Neuronal stem cell (in vitro differentiated cells): ENCODE results near the gene LYPLA2.
A peak's percentile ranks its signal among the peaks of the same experiment; 100 is the strongest.

Experiments
- DNase-seq: peaks from one replicate; pipeline ENCODE4 v3.0.0-alpha.2; 2013; ENCODE audit warnings: low spot score
- H2AFZ ChIP-seq: one replicate; pipeline ENCODE4 v1.6.1; 2013; ENCODE audit warnings: mild to moderate bottlenecking, low read length, inconsistent platforms
- H2AK5ac ChIP-seq: 2 replicates; pipeline ENCODE4 v1.6.1; 2013; ENCODE audit warnings: low read depth, mild to moderate bottlenecking, inconsistent platforms, low read length, moderate library complexity, mixed read lengths
- H2BK120ac ChIP-seq: 2 replicates; pipeline ENCODE4 v1.6.1; 2013; ENCODE audit warnings: low read depth, mild to moderate bottlenecking, inconsistent platforms, low read length, moderate library complexity, mixed read lengths
- H2BK12ac ChIP-seq: one replicate; pipeline ENCODE4 v1.6.1; 2013; ENCODE audit warnings: low read length, inconsistent platforms
- H2BK15ac ChIP-seq: 2 replicates; pipeline ENCODE4 v1.6.1; 2013; ENCODE audit warnings: mild to moderate bottlenecking, low read length, inconsistent platforms, mixed read lengths
- H2BK5ac ChIP-seq: one replicate; pipeline ENCODE4 v1.6.1; 2013; ENCODE audit warnings: inconsistent platforms, mild to moderate bottlenecking, low read length, moderate library complexity
- H3K14ac ChIP-seq: one replicate; pipeline ENCODE4 v1.6.1; 2013; ENCODE audit warnings: low read length, inconsistent platforms
- H3K18ac ChIP-seq: 2 replicates; pipeline ENCODE4 v1.6.1; 2013; ENCODE audit warnings: low read length, inconsistent platforms
- H3K23ac ChIP-seq: 2 replicates; pipeline ENCODE4 v1.6.1; 2013; ENCODE audit warnings: low read depth, mild to moderate bottlenecking, mixed read lengths, low read length, inconsistent platforms; ENCODE audit not compliant: poor library complexity
- H3K27ac ChIP-seq: replicated peaks from 3 replicates; pipeline ENCODE4 v1.5.1; 2013; ENCODE audit warnings: low read length, inconsistent platforms
- H3K27me3 ChIP-seq, 3 experiments: 2 replicates each; pipeline ENCODE4 v1.6.1; 2013; ENCODE audit warnings: low read length in 3 of 3, mild to moderate bottlenecking in 2 of 3, inconsistent platforms in 1 of 3, low read depth in 1 of 3, mixed read lengths in 1 of 3, moderate library complexity in 1 of 3; ENCODE audit not compliant: control insufficient read depth in 3 of 3, insufficient read depth in 3 of 3
- H3K36me3 ChIP-seq, 2 donors: replicated peaks in 1 of 2; 2 replicates each; pipeline ENCODE4 v1.6.1; 2013; ENCODE audit warnings: low read length in 2 of 2; ENCODE audit not compliant: control insufficient read depth in 2 of 2, insufficient read depth in 2 of 2
- H3K4ac ChIP-seq: 2 replicates; pipeline ENCODE4 v1.6.1; 2013; ENCODE audit warnings: inconsistent platforms, mild to moderate bottlenecking, low read length, moderate library complexity
- H3K4me1 ChIP-seq, 2 donors: 1 replicate in 1 of 2; 2 replicates in 1 of 2; pipeline ENCODE4 v1.6.1; 2013; ENCODE audit warnings: low read length in 2 of 2, low read depth in 1 of 2; ENCODE audit not compliant: control insufficient read depth in 2 of 2, insufficient read depth in 1 of 2
- H3K4me2 ChIP-seq: one replicate; pipeline ENCODE4 v1.6.1; 2013; ENCODE audit warnings: mild to moderate bottlenecking, low read length, inconsistent platforms; ENCODE audit not compliant: insufficient read depth, poor library complexity, severe bottlenecking
- H3K4me3 ChIP-seq, 2 donors: 2 replicates each; pipeline ENCODE4 v1.5.1; 2013; ENCODE audit warnings: low read length in 2 of 2, mild to moderate bottlenecking in 2 of 2, inconsistent platforms in 1 of 2, moderate library complexity in 1 of 2
- H3K79me1 ChIP-seq: one replicate; pipeline ENCODE4 v1.6.1; 2013; ENCODE audit warnings: low read depth, mild to moderate bottlenecking, inconsistent platforms, low read length, moderate library complexity
- H3K9ac ChIP-seq: one replicate; pipeline ENCODE4 v1.6.1; 2013; ENCODE audit warnings: mild to moderate bottlenecking, low read depth, low read length, inconsistent platforms; ENCODE audit not compliant: poor library complexity
- H3K9me3 ChIP-seq, 2 donors: replicated peaks in 1 of 2; 2 replicates each; pipeline versions ENCODE3 to v1.6.1; 2013; ENCODE audit warnings: low read length in 2 of 2, mild to moderate bottlenecking in 2 of 2, inconsistent platforms in 1 of 2, low read depth in 1 of 2, mixed read lengths in 1 of 2, moderate library complexity in 1 of 2; ENCODE audit not compliant: control insufficient read depth in 2 of 2, insufficient read depth in 1 of 2
- H4K8ac ChIP-seq: one replicate; pipeline ENCODE4 v1.6.1; 2013; ENCODE audit warnings: low read depth, mild to moderate bottlenecking, inconsistent platforms, low read length, moderate library complexity
- H4K91ac ChIP-seq: one replicate; pipeline ENCODE4 v1.6.1; 2013; ENCODE audit warnings: low read length, low read depth, mild to moderate bottlenecking, inconsistent platforms; ENCODE audit not compliant: poor library complexity
- WGBS, 2 donors: extraction: QIAGEN DNeasy Blood & Tissue Kit; methylation state at CpG; one replicate each; pipeline ENCODE4 v1.1.7; 2013; ENCODE audit warnings: missing lambda C conversion rate in 2 of 2, mixed read lengths in 1 of 2; ENCODE audit not compliant: insufficient read length in 2 of 2, insufficient replicate concordance in 1 of 2; ENCODE audit errors: extremely low coverage in 2 of 2; 5-methylcytosine and 5-hydroxymethylcytosine counted together

Gene LYPLA2

DNA sequence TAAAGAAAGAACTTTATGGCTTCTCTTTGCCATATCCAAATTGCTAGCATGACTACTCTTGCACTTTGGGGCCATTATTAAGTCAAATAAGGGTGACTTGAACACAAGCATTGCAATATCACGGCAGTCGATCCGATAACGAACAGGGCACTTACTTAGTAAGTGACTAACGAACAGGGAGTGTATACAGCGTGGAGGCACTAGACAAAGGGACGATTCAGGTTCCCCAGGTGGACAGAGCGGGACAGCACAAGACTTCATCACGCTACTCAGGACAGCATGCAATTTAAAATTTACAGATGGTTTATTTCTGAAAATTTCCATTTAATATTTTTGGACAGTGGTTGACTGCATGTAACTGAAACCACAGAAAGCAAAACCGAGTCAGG, 18.1 kb upstream of the LYPLA2 start:
- Histone ChIP-seq H2BK120ac (no peak overlapping the region), H2BK12ac (no peak overlapping the region), H3K27ac (no peak overlapping the region), H3K4me1 (peaks cover 0 to 2% of the 10 kb centered on the region in 2 donors), H3K27me3 (no peaks in the 10 kb centered on the region), H4K8ac (no peak overlapping the region), H3K9ac (no peak overlapping the region), H3K18ac (no peak overlapping the region), H2BK15ac (no peak overlapping the region), H3K4me3 (no peak overlapping the region), H3K23ac (no peak overlapping the region), H2AFZ (no peak overlapping the region), H3K4ac (no peak overlapping the region), H3K36me3 (peaks cover 3 to 29% of the 10 kb centered on the region in 2 donors), H3K9me3 (no peaks in the 10 kb centered on the region), H4K91ac (no peak overlapping the region), H3K4me2 (no peak overlapping the region), H2BK5ac (no peak overlapping the region), H2AK5ac (no peak overlapping the region), H3K79me1 (no peaks in the 10 kb centered on the region), H3K14ac (no peak overlapping the region)
- no CpG with 5 or more reads among the region's 10 CpGs for WGBS, 2 donors
- no peak for DNase-seq

GRCh38 chr1:23774174-23774880, 16.6 kb upstream of the LYPLA2 start:
- H2BK120ac ChIP-seq: no peak overlapping the region
- no peaks in the 10 kb centered on the region for H3K9me3 ChIP-seq
- no peak overlapping the region for H2BK5ac ChIP-seq
- H3K4me2 ChIP-seq: no peak overlapping the region
- H3K4me1 ChIP-seq: peaks cover 3 to 8% of the 10 kb centered on the region in 2 donors
- H2AK5ac ChIP-seq: no peak overlapping the region
- no peak overlapping the region for H4K8ac ChIP-seq
- no peak overlapping the region for H3K14ac ChIP-seq
- no peak overlapping the region for H3K4me3 ChIP-seq
- peaks cover 3 to 16% of the 10 kb centered on the region in 2 donors for H3K36me3 ChIP-seq
- H3K9ac ChIP-seq: no peak overlapping the region
- no peak overlapping the region for H4K91ac ChIP-seq
- H3K27me3 ChIP-seq: no peaks in the 10 kb centered on the region
- H3K79me1 ChIP-seq: peaks cover 2% of the 10 kb centered on the region
- H2BK12ac ChIP-seq: no peak overlapping the region
- H3K4ac ChIP-seq: no peak overlapping the region
- no peak overlapping the region for H3K18ac ChIP-seq
- WGBS, 2 donors: no CpG with 5 or more reads among the region's 6 CpGs
- no peak overlapping the region for H3K23ac ChIP-seq
- H2AFZ ChIP-seq: no peak overlapping the region
- H2BK15ac ChIP-seq: no peak overlapping the region
- DNase-seq: no peak
- no peak overlapping the region for H3K27ac ChIP-seq

- H2AFZ ChIP-seq: no peak overlapping the region
- peaks cover 2% of the 10 kb centered on the region for H3K79me1 ChIP-seq
These were observed 14.7 kb upstream of the LYPLA2 start for GRCh38 chr1:23776217-23776616.

GRCh38 chr1:23777979-23778814, 12.7 kb upstream of the LYPLA2 start, which contains the start of gene PITHD1:
Gene PITHD1, plus strand, starts transcription at chr1:23778418. Its CDS starts 98 bp downstream, at chr1:23778516.
- WGBS, 2 donors: no CpG with 5 or more reads among the region's 91 CpGs
- H3K9me3 ChIP-seq: no peaks in the 10 kb centered on the region
- peak within 1 kb of the TSS; percentile 61 to 97 for H3K4me3 ChIP-seq
- H3K14ac ChIP-seq: no peak within 1 kb of the TSS
- H3K27me3 ChIP-seq: no peaks in the 10 kb centered on the region
- H2BK12ac ChIP-seq: no peak within 1 kb of the TSS
- peaks cover 3 to 36% of the 10 kb centered on the region in 2 donors for H3K36me3 ChIP-seq
- no peak within 1 kb of the TSS for H3K4ac ChIP-seq
- peak within 1 kb of the TSS; percentile 12 for H4K91ac ChIP-seq
- no peak within 1 kb of the TSS for H2AK5ac ChIP-seq
- H3K4me2 ChIP-seq: peak within 1 kb of the TSS; percentile 88
- H2BK5ac ChIP-seq: no peak within 1 kb of the TSS
- no peak within 1 kb of the TSS for H2BK15ac ChIP-seq
- DNase-seq: peak; percentile 85
- peak within 1 kb of the TSS; percentile 93 for H2AFZ ChIP-seq
- H3K4me1 ChIP-seq: peaks cover 3 to 12% of the 10 kb centered on the region in 2 donors
- peak within 1 kb of the TSS; percentile 50 for H3K27ac ChIP-seq
- peak within 1 kb of the TSS; percentile 96 for H3K18ac ChIP-seq
- peak within 1 kb of the TSS; percentile 100 for H3K9ac ChIP-seq
- H3K79me1 ChIP-seq: peaks cover 2% of the 10 kb centered on the region
- H4K8ac ChIP-seq: no peak within 1 kb of the TSS
- H2BK120ac ChIP-seq: no peak within 1 kb of the TSS
- H3K23ac ChIP-seq: peak within 1 kb of the TSS; percentile 82

More at GRCh38 chr1:23776217-23776616, 14.7 kb upstream of the LYPLA2 start:
- H3K9ac ChIP-seq: no peak overlapping the region
- H2AK5ac ChIP-seq: no peak overlapping the region
- H3K18ac ChIP-seq: no peak overlapping the region
- no peak overlapping the region for H2BK12ac ChIP-seq
- WGBS, 2 donors: no CpG with 5 or more reads among the region's 2 CpGs
- no peaks in the 10 kb centered on the region for H3K9me3 ChIP-seq
- no peak overlapping the region for H3K4ac ChIP-seq
- no peak overlapping the region for H2BK15ac ChIP-seq
- peaks cover 0 to 25% of the 10 kb centered on the region in 2 donors for H3K36me3 ChIP-seq
- H4K8ac ChIP-seq: no peak overlapping the region
- H3K4me1 ChIP-seq: peaks cover 3 to 12% of the 10 kb centered on the region in 2 donors
- no peak for DNase-seq
- no peaks in the 10 kb centered on the region for H3K27me3 ChIP-seq
- H3K14ac ChIP-seq: no peak overlapping the region
- H3K4me3 ChIP-seq: no peak overlapping the region
- no peak overlapping the region for H3K27ac ChIP-seq
- no peak overlapping the region for H2BK120ac ChIP-seq
- H2BK5ac ChIP-seq: no peak overlapping the region
- no peak overlapping the region for H3K23ac ChIP-seq
- no peak overlapping the region for H4K91ac ChIP-seq
- H3K4me2 ChIP-seq: no peak overlapping the region
